ENCODE results near the gene SGK1.

Gene SGK1

DNA sequence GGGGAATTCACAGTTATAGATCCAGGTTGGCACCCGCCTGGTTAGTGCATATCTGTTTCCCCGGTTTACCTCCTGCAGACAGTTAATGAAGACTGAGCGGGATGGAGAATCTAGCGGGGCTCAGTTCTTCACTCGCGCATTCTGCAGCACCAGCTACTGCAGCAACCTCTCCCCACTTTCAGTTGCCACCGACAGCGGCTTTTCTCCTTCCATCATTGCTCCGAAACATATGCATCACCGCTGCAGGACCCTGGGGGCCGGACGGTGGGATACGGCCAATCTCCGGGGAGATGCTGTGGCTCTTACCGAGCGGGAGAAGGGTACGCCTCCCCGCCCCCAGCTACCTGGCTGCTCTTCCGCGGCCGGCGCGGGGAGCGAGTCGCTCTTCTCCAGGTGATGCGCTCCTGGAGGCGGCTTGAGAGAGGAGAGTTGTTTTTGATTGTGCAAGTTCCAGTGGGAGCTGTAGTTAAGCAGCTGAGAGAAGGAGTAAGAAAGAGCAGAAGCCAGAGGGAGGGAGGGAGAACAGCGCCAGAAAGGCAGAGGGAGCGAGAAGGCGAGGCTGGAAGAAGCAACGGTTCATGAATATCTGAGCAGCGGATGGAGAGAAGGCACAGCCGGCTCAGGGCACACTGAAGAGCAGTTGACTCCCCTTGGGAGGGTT is at the start of gene SGK1:
Gene SGK1 (minus strand): TSS at position 642 of the 661 bp plus-strand sequence. CDS start 652 bp downstream, outside the sequence.
- H3K4me3 ChIP-seq (ENCODE audit: low read length): peak within 1 kb of the TSS; percentile 16
- no peaks in the 10 kb centered on the region for H3K9me3 ChIP-seq (ENCODE audit: low read length)
- H3K36me3 ChIP-seq (ENCODE audit: insufficient read depth, low read length): no peaks in the 10 kb centered on the region
- peak within 1 kb of the TSS; percentile 62 for H2AFZ ChIP-seq (ENCODE audit: low read depth, low read length)
- H3K27me3 ChIP-seq (ENCODE audit: insufficient read depth, low read length): peaks cover 29% of the 10 kb centered on the region
- H3K4me1 ChIP-seq (ENCODE audit: insufficient read depth, low read length): peaks cover 4% of the 10 kb centered on the region

GRCh38 chr6:134363323-134364039 is 45.6 kb upstream of the SGK1 start:
- Histone ChIP-seq H3K27me3 (ENCODE audit: insufficient read depth, low read length) (no peaks in the 10 kb centered on the region), H3K36me3 (ENCODE audit: insufficient read depth, low read length) (no peaks in the 10 kb centered on the region), H2AFZ (ENCODE audit: low read depth, low read length) (no peak overlapping the region), H3K4me1 (ENCODE audit: insufficient read depth, low read length) (no peaks in the 10 kb centered on the region), H3K4me3 (ENCODE audit: low read length) (no peak overlapping the region), H3K9me3 (ENCODE audit: low read length) (no peaks in the 10 kb centered on the region)

GRCh38 chr6:134361011-134361410 is 43.1 kb upstream of the SGK1 start:
- Histone ChIP-seq H2AFZ (ENCODE audit: low read depth, low read length) (no peak overlapping the region), H3K4me1 (ENCODE audit: insufficient read depth, low read length) (no peaks in the 10 kb centered on the region), H3K36me3 (ENCODE audit: insufficient read depth, low read length) (no peaks in the 10 kb centered on the region)

GRCh38 chr6:134359302-134359701 is 41.4 kb upstream of the SGK1 start:
- H3K4me3 ChIP-seq (ENCODE audit: low read length): no peak overlapping the region
- no peak overlapping the region for H2AFZ ChIP-seq (ENCODE audit: low read depth, low read length)
- no peaks in the 10 kb centered on the region for H3K4me1 ChIP-seq (ENCODE audit: insufficient read depth, low read length)
- H3K9me3 ChIP-seq (ENCODE audit: low read length): no peaks in the 10 kb centered on the region
- H3K36me3 ChIP-seq (ENCODE audit: insufficient read depth, low read length): no peaks in the 10 kb centered on the region
- H3K27me3 ChIP-seq (ENCODE audit: insufficient read depth, low read length): no peaks in the 10 kb centered on the region

More at GRCh38 chr6:134361011-134361410, 43.1 kb upstream of the SGK1 start:
- no peaks in the 10 kb centered on the region for H3K9me3 ChIP-seq (ENCODE audit: low read length)
- H3K4me3 ChIP-seq (ENCODE audit: low read length): no peak overlapping the region
- no peaks in the 10 kb centered on the region for H3K27me3 ChIP-seq (ENCODE audit: insufficient read depth, low read length)

- Histone ChIP-seq H3K4me3 (ENCODE audit: low read length) (no peak overlapping the region), H3K27me3 (ENCODE audit: insufficient read depth, low read length) (no peaks in the 10 kb centered on the region), H3K9me3 (ENCODE audit: low read length) (no peaks in the 10 kb centered on the region), H2AFZ (ENCODE audit: low read depth, low read length) (no peak overlapping the region), H3K36me3 (ENCODE audit: insufficient read depth, low read length) (no peaks in the 10 kb centered on the region), H3K4me1 (ENCODE audit: insufficient read depth, low read length) (no peaks in the 10 kb centered on the region)
These were observed 40.4 kb upstream of the SGK1 start for GRCh38 chr6:134358320-134358719.

GRCh38 chr6:134357022-134357487 is 39.1 kb upstream of the SGK1 start:
- Histone ChIP-seq H3K4me1 (ENCODE audit: insufficient read depth, low read length) (no peaks in the 10 kb centered on the region), H3K27me3 (ENCODE audit: insufficient read depth, low read length) (no peaks in the 10 kb centered on the region), H3K36me3 (ENCODE audit: insufficient read depth, low read length) (no peaks in the 10 kb centered on the region), H3K4me3 (ENCODE audit: low read length) (no peak overlapping the region), H3K9me3 (ENCODE audit: low read length) (no peaks in the 10 kb centered on the region), H2AFZ (ENCODE audit: low read depth, low read length) (no peak overlapping the region)

- H3K9me3 ChIP-seq (ENCODE audit: low read length): no peaks in the 10 kb centered on the region
- no peak overlapping the region for H3K4me3 ChIP-seq (ENCODE audit: low read length)
- H3K27me3 ChIP-seq (ENCODE audit: insufficient read depth, low read length): no peaks in the 10 kb centered on the region
- no peak overlapping the region for H2AFZ ChIP-seq (ENCODE audit: low read depth, low read length)
- H3K4me1 ChIP-seq (ENCODE audit: insufficient read depth, low read length): no peaks in the 10 kb centered on the region
- H3K36me3 ChIP-seq (ENCODE audit: insufficient read depth, low read length): no peaks in the 10 kb centered on the region
These were observed 38.5 kb upstream of the SGK1 start for GRCh38 chr6:134356405-134356804.

DNA sequence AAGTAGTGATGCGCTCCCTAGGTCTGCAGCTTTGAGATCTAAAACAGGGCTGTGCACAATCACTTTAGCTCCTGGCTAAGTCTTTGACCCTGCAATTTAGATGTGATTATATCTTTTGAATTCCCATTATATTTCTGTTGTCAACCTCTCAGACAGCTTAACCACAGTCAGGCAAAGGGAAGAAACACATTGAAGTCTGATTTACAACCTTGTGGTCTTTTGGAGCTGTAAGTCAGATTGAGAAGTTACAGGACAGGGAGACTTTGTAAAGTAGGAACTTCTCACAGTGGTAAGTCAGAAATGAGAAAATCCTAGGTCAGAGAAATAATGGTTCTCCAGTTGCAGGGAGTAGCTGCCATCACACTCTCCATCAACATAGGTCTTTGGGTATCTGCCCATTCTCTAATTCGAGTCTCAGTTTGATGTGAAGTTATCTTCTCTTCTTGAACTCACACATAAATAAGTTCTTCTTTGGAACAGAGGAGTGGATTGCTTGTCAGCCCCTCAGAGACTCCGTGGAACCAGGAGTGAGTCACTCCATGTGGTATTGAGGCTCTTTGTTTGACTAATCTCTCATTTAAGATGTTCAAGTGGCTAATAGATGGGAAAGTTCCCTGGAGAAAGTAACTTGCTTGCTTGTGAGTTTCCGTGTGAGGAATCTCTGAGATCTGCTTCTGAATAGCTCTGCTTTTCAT is 35.0 kb upstream of the SGK1 start:
- no peak overlapping the region for H3K4me3 ChIP-seq (ENCODE audit: low read length)
- H3K36me3 ChIP-seq (ENCODE audit: insufficient read depth, low read length): no peaks in the 10 kb centered on the region
- H2AFZ ChIP-seq (ENCODE audit: low read depth, low read length): no peak overlapping the region
- H3K4me1 ChIP-seq (ENCODE audit: insufficient read depth, low read length): no peaks in the 10 kb centered on the region
- no peaks in the 10 kb centered on the region for H3K9me3 ChIP-seq (ENCODE audit: low read length)
- H3K27me3 ChIP-seq (ENCODE audit: insufficient read depth, low read length): no peaks in the 10 kb centered on the region

DNA sequence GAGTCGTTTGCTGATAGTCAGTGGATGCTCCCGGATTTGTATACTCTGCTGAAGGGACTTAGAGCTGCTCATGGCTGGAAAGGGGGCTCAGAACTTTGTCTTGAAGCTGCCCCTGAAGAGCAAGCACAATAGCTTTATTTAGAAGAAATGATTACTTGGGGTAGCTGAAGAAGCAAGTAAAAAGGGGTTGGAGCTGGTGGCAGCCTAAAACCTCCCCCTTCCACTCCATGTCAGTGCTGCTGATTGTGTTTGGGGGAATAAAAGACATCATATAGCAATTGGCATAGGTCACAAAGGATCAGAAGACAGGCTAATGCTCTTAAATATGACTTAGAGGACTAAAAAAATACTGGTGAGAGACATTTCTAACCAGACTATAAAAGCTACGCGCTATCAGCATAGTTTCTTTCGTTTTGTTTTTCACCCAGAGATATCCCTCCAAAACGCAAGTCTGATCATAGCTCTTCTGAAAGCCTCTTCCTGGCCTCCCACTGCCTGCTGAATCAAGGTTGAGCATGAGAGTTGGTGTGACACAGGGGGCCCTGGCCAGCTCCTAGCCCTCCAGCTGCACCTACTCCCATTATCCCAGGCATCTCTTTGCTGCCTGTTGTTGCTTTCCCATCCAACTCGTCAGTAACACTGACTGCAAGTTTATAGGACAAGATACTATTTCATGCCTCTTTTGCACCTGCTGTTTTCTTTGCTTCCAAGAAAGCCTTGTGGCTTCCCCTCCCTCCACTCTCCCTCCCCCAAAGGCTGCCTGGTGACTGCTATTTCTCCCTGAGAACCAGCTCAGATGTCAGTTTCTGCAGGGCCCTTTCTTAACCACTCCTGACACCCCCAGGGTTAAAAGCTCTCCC is 33.9 kb upstream of the SGK1 start:
- H3K9me3 ChIP-seq (ENCODE audit: low read length): no peaks in the 10 kb centered on the region
- no peak overlapping the region for H2AFZ ChIP-seq (ENCODE audit: low read depth, low read length)
- no peaks in the 10 kb centered on the region for H3K4me1 ChIP-seq (ENCODE audit: insufficient read depth, low read length)
- H3K36me3 ChIP-seq (ENCODE audit: insufficient read depth, low read length): no peaks in the 10 kb centered on the region
- H3K27me3 ChIP-seq (ENCODE audit: insufficient read depth, low read length): no peaks in the 10 kb centered on the region
- H3K4me3 ChIP-seq (ENCODE audit: low read length): no peak overlapping the region

- Histone ChIP-seq H3K9me3 (ENCODE audit: low read length) (no peaks in the 10 kb centered on the region), H2AFZ (ENCODE audit: low read depth, low read length) (no peak overlapping the region), H3K4me1 (ENCODE audit: insufficient read depth, low read length) (no peaks in the 10 kb centered on the region), H3K4me3 (ENCODE audit: low read length) (no peak overlapping the region), H3K36me3 (ENCODE audit: insufficient read depth, low read length) (no peaks in the 10 kb centered on the region), H3K27me3 (ENCODE audit: insufficient read depth, low read length) (no peaks in the 10 kb centered on the region)
These were observed 30.2 kb upstream of the SGK1 start for GRCh38 chr6:134347885-134348805.

GRCh38 chr6:134346932-134347545 is 29.1 kb upstream of the SGK1 start:
- H3K36me3 ChIP-seq (ENCODE audit: insufficient read depth, low read length): no peaks in the 10 kb centered on the region
- no peak overlapping the region for H3K4me3 ChIP-seq (ENCODE audit: low read length)
- H3K27me3 ChIP-seq (ENCODE audit: insufficient read depth, low read length): no peaks in the 10 kb centered on the region
- no peaks in the 10 kb centered on the region for H3K9me3 ChIP-seq (ENCODE audit: low read length)
- H2AFZ ChIP-seq (ENCODE audit: low read depth, low read length): no peak overlapping the region
- no peaks in the 10 kb centered on the region for H3K4me1 ChIP-seq (ENCODE audit: insufficient read depth, low read length)
